Activated T-helper 1 cell treated with Interleukin-2 at 50 U/mL for 16 hours (primary cell): ENCODE measurements around the gene CEL.
"Not testable (repeated sequence)": the region's sequence is repeated elsewhere in the genome, so short reads cannot be mapped to it uniquely, and the experiment has no call there.

Experiments
- DNase-seq: peaks from one replicate; pipeline ENCODE4 v3.0.0-alpha.2; 2020; ENCODE audit warnings: low read depth

Gene CEL

GRCh38 chr9:133064241-133065069, 2.7 kb downstream of the CEL start:
- DNase-seq, result no peak

- DNase-seq, result no peak
Measured at GRCh38 chr9:133065070-133065388, 3.2 kb downstream of the CEL start.

GRCh38 chr9:133066181-133066983, 4.6 kb downstream of the CEL start:
- DNase-seq, result no peak

- DNase-seq, result no peak
Measured at GRCh38 chr9:133067006-133067405, 5.2 kb downstream of the CEL start.

- DNase-seq, result no peak
Measured at GRCh38 chr9:133067813-133068212, 6.0 kb downstream of the CEL start.

- DNase-seq, result not testable (repeated sequence)
Measured at GRCh38 chr9:133068431-133068830, 6.7 kb downstream of the CEL start.

GRCh38 chr9:133070500-133070961, 8.8 kb downstream of the CEL start:
- DNase-seq, result not testable (repeated sequence)

GRCh38 chr9:133070985-133071384, 9.2 kb downstream of the CEL start:
- not testable (repeated sequence) for DNase-seq

GRCh38 chr9:133071484-133072150, 9.8 kb downstream of the CEL start:
- no peak for DNase-seq

- not testable (repeated sequence) for DNase-seq
Measured at GRCh38 chr9:133072210-133072609, 10.4 kb downstream of the CEL start.

- no peak for DNase-seq
Measured at GRCh38 chr9:133073086-133074014, 11.6 kb downstream of the CEL start.

- no peak for DNase-seq
Measured at GRCh38 chr9:133074111-133074651, 12.4 kb downstream of the CEL start.

- DNase-seq, result no peak
Measured at GRCh38 chr9:133075925-133076630, 14.3 kb downstream of the CEL start.

GRCh38 chr9:133076691-133077090, 14.9 kb downstream of the CEL start:
- DNase-seq, result no peak

- no peak for DNase-seq
Measured at GRCh38 chr9:133078486-133078885, 16.7 kb downstream of the CEL start.

GRCh38 chr9:133080161-133080560, 18.4 kb downstream of the CEL start:
- no peak for DNase-seq

GRCh38 chr9:133080786-133081779, 19.3 kb downstream of the CEL start:
- not testable (repeated sequence) for DNase-seq

GRCh38 chr9:133081957-133082644, 20.3 kb downstream of the CEL start:
- DNase-seq, result not testable (repeated sequence)

GRCh38 chr9:133083688-133084087, 21.9 kb downstream of the CEL start:
- DNase-seq, result not testable (repeated sequence)
